HuH-7.5 (cell line): ENCODE results near the gene RAI1.
"Not testable (repeated sequence)": the region's sequence is repeated elsewhere in the genome, so short reads cannot be mapped to it uniquely, and the experiment has no call there.

Source experiments
- DNase-seq: peaks from one replicate; pipeline ENCODE4 v3.0.0; 2011; ENCODE audit warnings: low spot score

RAI1 gene, protein sequence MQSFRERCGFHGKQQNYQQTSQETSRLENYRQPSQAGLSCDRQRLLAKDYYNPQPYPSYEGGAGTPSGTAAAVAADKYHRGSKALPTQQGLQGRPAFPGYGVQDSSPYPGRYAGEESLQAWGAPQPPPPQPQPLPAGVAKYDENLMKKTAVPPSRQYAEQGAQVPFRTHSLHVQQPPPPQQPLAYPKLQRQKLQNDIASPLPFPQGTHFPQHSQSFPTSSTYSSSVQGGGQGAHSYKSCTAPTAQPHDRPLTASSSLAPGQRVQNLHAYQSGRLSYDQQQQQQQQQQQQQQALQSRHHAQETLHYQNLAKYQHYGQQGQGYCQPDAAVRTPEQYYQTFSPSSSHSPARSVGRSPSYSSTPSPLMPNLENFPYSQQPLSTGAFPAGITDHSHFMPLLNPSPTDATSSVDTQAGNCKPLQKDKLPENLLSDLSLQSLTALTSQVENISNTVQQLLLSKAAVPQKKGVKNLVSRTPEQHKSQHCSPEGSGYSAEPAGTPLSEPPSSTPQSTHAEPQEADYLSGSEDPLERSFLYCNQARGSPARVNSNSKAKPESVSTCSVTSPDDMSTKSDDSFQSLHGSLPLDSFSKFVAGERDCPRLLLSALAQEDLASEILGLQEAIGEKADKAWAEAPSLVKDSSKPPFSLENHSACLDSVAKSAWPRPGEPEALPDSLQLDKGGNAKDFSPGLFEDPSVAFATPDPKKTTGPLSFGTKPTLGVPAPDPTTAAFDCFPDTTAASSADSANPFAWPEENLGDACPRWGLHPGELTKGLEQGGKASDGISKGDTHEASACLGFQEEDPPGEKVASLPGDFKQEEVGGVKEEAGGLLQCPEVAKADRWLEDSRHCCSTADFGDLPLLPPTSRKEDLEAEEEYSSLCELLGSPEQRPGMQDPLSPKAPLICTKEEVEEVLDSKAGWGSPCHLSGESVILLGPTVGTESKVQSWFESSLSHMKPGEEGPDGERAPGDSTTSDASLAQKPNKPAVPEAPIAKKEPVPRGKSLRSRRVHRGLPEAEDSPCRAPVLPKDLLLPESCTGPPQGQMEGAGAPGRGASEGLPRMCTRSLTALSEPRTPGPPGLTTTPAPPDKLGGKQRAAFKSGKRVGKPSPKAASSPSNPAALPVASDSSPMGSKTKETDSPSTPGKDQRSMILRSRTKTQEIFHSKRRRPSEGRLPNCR (N-terminal part only)

DNA sequence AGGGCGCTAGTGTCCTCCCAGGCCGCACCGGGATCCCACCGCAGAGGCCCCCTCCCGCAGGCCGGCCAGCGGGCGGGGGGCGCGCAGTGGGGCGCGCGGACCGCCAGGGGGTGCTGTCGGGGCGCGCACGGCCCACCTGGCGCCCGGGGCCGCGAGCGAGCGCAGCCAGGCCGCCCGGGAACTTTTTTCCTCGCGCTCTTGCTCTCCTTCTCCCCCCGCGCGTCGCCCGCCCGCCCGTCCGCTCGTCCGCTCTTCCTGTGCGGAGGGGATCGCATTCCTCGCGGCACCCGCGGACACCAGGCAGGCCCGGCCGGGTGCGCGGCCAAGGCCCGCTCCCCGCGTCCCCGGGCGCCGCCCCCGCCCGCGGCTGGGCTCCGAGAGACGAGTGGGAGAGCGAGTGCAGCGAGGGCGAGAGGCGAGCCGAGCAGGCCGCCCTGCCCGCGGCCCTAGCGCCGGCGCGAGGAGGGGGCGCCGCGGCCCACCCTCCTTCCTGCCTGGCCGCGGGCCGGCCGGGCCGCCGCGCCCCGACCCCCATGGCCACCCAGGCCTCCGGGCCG lies at the start of gene RAI1:
Gene RAI1 (plus strand): TSS at position 272 of the 557 bp plus-strand sequence. CDS start 111,491 bp downstream, outside the sequence.
- peak; percentile 65 for DNase-seq

DNA sequence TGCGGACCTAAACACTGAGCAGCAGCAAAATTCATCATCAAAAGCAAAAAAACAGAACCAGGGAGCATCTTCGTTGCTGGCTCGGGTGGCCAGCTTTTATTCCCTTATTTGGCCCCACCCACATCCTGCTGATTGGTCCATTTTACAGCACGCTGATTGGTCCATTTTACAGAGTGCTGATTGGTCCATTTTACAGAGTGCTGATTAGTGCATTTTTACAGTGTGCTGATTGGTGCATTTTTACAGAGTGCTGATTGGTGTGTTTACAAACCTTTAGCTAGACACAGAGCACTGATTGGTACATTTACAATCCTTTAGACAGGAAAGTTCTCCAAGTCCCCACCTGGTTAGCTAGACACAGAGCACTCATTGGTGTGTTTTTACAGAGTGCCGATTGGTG lies 48.6 kb upstream of the RAI1 start:
- DNase-seq = not testable (repeated sequence)

DNA sequence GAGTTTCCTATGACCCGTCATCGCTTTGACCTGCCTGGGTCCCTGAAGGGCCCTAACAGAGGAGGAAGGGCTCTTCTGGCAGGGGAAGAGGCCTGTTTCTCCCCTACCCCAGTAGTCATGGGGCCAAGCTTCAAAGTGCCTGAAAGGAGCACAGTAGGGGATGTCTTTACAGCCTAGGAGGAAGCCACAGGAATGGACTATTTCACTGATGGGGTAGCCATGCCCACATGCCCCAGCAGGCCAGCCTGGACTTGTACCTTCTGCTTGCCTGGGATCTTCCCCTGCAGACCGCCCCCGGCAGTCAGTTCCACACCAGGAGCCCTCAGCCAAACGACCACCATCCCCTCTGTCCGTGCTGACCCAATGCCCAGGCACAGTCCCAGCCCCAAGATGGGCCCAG lies 47.9 kb upstream of the RAI1 start:
- no peak for DNase-seq

DNA sequence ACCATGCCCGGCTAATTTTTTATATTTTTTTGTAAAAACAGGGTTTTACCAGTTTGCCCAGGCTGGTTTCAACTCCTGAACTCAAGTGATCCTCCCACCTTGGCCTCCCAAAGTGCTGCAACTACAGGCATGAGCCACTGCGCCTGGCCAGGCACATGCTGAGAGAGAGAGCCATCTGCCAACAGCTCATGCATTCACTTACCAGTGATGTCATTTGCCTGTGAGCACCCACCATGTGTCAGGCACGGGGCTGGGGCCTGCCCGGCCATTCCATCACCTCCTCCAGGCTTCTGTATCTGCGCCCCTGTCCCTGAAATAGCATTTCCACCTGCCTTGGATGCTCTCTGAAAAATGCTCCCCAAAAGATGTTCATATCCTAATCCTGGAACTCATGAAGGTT lies 46.1 kb upstream of the RAI1 start:
- DNase-seq = no peak

DNA sequence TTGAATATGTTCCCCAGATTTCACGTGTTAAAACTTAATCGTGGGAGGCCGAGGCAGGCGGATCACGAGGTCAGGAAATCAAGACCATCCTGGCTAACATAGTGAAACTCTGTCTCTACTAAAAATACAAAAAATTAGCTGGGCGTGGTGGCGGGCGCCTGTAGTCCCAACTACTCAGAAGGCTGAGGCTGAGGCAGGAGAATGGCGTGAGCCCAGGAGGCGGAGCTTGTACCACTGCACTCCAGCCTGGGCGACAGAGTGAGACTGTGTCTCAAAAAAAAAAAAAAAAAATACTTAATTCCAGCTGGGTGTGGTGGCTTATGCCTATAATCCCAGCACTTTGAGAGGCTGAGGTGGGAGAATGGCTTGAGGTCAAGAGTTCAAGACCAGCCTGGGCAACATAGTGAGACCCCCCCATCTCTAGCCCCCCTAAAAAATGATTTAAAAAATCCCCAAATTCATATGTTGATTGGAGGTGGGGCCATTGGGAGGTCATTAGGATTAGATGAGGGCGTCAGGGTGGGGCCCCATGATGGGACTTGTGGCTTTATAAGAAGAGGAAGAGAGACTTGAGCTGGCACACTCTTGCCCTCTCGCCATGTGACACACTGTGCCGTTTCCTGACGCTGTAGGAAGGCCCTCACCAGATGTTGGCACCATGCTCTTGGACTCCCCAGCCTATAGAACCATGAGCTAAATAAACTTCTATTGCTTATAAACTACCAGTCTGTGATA lies 45.6 kb upstream of the RAI1 start:
- DNase-seq = not testable (repeated sequence)

DNA sequence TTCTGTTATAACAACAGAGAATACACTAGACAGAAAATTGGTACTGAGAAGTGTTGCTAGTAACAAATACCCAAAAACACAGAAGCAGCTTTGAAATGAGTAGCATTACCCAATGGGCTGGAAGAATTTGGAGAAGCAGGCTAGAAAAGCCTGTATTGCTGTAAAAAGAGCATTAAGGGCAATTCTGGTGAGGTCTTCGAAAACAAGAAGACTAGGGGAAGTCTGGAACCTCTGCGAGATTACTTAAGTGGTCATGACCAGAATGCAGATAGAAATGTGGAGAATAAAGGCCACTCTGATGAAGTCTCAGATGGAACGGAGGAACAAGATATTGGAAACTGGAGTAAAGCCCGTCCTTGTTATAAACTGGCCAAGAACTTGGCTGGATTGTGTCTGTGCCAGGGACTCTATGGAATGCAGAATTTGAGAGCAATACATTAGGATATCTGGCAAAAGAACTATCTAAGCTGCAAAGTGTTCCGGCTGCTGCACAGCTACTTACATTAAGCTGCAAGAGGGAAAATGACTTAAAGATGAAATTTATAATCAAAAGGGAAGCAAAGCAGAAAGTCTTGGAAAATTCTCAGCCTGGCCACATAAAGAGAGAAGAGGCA lies 44.9 kb upstream of the RAI1 start:
- DNase-seq = no peak

DNA sequence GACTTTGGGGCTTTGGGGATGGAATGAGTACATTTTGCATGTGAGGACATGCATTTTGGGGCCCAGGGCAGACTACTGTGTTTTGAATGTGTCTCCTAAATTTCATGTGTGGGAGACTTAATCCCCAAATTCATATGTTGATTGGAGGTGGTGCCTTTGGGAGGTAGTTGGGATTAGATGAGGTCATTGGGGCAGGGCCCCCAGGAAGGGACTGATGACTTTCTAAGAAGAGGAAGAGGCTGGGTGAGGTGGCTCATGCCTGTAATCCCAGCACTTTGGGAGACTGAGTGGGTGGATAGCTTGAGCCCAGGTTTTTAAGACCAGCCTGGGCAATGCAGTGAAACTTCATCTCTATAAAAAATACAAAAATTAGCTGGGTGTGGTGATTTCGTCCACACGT lies 42.8 kb upstream of the RAI1 start:
- DNase-seq = no peak

DNA sequence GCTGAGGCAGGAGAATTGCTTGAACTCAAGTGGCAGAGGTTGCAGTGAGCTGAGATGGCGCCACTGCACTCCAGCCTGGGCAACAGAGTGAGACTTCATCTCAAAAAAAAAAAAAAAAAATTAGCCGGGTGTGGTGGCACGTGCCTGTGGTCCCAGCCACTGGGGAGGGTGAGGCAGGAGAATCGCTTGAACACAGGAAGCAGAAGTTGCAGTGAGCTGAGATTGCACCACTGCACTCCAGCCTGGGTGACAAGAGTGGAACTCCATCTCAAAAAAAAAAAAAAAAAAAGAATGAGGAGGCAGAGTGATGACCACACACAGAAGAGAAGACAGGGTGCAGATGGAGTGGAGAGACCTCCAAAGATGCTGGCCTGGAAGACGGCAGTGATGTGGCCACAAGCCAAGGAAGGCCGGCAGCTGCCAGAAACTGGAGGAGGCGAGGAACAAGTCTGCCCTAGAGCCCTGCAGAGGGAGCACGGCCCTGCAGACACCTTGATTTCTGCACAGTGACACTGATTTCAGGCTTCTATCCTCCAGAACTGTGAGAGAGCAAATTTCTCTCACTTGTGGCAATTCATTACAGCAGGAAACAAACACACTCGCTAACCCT lies 41.5 kb upstream of the RAI1 start:
- not testable (repeated sequence) for DNase-seq

DNA sequence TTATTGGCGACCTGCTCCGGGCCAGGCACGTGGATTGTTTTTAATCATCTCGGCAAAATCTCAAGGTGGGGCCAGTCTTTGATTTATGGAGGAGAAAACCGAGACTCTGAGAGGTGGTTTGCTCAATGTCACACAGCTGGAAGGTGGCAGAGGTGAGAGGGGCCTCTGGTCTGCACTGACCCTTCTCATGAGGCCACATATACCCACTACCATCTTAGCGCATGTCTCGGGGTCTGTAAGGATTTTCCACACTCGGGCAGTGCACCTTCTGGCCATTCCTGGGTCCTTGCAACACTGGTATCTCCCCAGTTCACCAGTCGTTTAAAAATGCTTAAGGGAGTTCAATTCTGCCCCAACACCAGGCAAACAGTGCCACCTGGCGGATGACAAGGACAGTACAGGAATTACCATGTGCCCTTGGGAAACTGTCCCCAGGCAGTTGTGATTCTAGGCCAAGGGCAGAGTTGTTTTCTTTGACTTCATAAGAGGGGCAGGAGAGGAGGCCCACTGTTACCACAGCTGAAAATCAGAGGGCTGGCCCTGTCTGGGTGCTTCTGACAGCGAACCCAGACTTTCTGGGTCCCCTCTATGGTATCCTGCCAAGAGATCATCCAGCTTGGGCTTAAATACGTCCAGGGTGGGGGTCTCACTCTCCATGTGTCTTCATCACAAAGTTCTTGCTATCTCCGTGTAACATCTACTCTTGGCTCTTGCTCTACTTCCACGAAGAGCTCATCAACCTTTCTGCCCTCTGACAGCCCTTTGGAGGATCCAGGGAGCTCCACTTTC lies 39.4 kb upstream of the RAI1 start:
- peak; percentile 44 for DNase-seq

DNA sequence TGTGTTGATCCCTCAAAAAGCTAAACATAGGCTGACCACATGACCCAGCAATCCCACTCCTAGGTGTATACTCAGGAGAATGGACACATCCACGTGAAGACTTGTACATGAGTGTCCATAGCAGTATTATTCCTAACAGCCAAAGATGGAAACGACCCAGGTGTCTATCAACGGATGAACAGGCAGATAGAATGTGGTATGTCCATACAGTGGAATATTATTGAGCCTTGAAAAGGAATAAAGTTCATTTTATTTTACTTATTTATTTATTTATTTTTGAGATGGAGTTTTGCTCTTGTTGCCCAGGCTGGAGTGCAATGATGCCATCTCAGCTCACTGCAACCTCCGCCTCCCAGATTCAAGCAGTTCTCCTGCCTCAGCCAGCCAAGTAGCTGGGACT lies 36.1 kb upstream of the RAI1 start:
- DNase-seq = not testable (repeated sequence)

DNA sequence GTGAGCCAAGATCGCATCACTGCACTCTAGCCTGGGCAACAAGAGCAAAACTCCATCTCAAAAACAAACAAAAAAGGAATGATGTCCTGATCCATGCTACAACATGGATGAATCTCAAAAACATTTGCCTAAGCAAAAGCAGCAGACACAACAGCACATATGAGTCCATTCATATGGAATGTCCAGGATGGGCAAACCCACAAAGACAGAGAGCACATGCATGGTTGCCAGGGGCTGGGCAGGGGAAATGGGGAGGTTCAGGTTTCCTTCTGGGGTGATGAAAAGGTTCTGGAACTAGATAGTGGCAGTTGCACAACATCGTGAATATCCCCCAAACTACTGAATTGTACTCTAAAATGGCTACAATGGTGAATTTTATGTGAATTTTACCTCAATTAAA lies 35.3 kb upstream of the RAI1 start:
- no peak for DNase-seq

DNA sequence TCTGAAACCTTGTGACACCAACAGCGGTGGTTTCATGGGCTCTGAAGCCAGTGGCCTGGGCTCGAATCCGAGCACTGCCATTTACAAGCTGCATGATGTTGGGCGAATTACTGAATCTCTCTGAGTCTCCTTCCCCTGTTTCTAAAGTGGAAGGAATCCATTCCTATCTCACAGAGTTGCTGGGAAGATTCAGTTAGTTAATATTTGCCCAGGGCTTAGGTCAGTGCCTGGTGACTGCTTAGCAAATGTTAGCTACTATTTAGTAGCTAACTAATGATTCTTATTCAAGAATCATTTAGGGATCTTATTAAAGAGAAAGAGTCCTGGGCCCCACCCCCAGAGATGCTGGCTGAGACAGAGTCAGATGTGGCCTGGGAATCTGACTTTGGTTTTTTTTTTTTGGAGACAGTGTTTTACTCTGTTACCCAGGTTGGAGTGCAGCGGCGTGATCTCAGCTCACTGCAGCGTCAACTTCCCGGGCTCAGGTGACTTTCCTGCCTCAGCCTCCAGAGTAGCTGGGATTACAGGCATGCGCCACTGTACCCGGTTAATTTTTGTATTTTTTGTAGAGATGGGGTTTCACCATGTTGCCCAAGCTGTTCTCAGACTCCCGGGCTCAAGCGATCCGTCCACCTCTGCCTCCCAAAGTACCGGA lies 33.6 kb upstream of the RAI1 start:
- no peak for DNase-seq

DNA sequence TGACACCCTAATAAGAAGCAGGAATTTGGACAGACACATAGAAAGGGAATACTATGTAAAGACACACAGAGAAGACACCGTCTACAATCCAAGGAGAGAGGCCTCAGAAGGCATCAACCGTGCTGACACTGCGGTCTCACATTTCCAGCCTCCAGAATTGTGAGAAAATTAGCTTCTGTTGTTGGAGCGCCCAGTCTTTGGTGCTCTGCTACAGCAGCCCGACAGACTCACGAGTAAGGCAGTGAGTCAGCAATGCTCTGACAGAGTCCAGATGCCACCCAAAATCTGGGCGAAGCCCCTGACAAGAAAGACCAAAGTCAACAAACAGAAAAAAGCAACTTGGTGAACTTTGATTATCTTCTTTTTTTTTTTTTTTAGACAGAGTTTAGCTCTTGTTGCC lies 32.5 kb upstream of the RAI1 start:
- DNase-seq = no peak

DNA sequence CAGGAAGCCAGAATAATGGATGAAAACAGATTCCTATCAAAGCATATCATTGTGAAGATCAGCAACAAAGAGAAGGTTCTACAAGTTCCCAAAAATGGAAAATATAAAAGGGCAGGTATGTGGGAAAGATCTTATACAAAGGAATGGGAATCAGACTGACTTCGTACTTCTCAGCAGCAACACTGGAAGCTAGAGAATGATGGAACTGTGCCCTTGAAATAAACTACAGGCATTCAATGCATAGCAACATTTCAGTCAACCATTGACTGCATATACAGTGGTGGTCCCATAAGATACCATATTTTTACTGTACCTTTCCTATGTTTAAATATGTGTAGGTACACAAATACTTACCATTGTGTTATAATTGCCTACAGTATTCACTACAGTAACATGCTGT lies 30.3 kb upstream of the RAI1 start:
- DNase-seq = no peak

DNA sequence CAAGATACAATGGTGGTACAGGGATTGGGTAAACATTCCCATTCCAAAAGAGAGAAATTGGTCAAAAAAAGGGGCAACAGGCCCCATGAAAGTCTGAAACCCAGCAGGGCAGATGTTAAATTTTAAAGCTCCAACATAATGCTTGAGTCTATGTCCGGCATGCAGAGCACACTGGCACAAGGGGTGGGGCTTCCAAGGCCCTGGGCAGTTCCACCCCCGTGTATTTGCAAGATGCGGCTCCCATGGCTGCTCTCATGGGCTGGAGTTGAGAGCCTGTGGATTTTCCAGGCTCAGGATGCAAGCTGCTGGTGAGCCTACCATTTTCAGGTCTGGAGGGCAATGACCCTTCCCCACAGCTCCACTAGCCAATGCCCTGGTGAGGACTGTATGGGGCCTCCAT lies 27.9 kb upstream of the RAI1 start:
- no peak for DNase-seq

DNA sequence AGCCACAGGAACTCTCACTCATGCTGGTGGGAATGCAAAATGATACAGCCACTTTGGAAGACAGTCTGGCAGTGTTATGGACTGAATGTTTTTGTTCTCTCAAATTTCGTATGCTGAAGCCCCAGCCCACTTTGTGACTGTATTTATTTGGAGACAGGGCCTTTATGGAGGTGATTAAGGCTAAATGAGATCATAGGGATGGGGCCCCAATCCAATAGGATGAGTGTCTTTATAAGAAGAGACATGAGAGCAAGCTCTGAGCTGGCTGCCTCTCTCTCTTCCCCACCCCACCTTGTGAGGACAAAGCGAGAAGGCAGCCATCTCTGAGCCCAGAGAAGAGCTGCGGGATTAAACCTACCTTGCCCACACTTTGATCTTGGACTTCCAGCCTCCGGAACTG lies 21.9 kb upstream of the RAI1 start:
- DNase-seq = no peak

DNA sequence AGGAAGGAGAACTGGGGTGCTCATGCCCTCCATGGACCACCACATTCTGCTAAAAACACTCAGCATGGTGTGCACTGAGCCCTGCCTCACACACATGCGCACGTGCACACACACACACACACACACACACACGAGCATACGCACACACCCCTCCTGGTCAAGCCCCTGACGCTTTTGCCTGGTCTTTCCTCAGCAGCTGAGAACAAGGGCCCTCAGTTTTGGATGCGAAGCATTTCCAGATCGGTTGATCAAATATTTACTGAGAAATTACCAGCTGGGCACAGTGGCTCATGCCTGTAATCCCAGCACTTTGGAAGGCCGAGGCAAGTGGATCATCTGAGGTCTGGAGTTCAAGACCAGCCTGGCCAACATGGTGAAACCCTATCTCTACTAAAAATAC lies 20.1 kb upstream of the RAI1 start:
- DNase-seq = no peak

DNA sequence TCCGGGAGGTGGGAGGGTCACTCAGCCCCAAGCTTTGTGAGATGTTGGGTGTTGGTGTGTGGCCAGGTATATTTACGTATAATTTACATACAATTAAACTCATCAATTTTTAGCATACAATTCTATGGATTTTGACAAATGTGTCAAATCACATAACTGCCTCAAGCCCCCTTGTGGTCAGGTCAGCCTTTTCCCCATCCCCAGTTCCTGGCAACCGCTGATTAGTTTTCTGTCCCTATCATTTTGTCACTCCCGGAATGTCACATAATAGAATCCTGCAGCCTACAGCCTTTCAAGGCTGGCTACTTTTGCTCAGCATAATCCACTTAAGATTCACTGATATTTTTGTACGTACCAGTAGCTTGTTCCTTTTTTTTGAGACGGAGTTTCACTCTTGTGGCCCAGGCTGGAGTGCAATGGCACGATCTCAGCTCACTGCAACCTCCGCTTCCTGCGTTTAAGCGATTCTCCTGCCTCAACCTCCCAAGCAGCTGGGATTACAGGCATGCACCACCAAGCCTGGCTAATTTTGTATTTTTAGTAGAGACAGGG lies 19.3 kb upstream of the RAI1 start:
- DNase-seq = no peak
